Fibroblast of pulmonary artery (primary cell): ENCODE measurements around the gene CTNNA3.

ENCODE experiments used
- DNase-seq: peaks from one replicate; pipeline ENCODE4 v3.0.0-alpha.2; 2010; ENCODE audit warnings: low read depth
- H3K4me3 ChIP-seq: replicated peaks from 2 replicates; pipeline ENCODE4 v1.5.1; 2011; ENCODE audit warnings: low read depth, mild to moderate bottlenecking, control low read depth, low read length, moderate library complexity
- TF ChIP-seq, protein P1 (sequence below): IDR thresholded peaks from 2 replicates; pipeline ENCODE4 v1.5.1; 2011; ENCODE audit warnings: mild to moderate bottlenecking, control low read depth, low read length, inconsistent platforms; ENCODE audit errors: missing control alignments

The CTNNA3 gene

DNA sequence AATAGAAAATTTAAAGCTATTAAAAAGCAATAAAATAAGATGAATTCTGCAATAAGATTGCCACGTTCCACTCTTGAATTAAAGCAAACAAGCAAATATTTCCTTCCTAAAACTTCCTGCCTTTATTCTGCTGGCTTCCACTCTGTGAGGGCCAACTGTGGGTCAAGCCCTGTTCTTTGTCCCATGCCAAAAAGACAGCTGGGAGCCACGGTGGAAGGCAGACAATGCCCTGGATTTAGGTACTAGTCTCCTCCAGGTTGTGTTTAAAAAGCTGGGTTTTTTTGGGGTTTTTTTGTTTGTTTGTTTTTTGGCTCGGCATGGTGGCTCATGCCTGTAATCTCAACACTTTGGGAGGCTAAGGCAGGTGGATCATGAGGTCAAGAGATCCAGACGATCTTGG, 731.0 kb downstream of the CTNNA3 start:
- TF ChIP-seq, protein P1, sequence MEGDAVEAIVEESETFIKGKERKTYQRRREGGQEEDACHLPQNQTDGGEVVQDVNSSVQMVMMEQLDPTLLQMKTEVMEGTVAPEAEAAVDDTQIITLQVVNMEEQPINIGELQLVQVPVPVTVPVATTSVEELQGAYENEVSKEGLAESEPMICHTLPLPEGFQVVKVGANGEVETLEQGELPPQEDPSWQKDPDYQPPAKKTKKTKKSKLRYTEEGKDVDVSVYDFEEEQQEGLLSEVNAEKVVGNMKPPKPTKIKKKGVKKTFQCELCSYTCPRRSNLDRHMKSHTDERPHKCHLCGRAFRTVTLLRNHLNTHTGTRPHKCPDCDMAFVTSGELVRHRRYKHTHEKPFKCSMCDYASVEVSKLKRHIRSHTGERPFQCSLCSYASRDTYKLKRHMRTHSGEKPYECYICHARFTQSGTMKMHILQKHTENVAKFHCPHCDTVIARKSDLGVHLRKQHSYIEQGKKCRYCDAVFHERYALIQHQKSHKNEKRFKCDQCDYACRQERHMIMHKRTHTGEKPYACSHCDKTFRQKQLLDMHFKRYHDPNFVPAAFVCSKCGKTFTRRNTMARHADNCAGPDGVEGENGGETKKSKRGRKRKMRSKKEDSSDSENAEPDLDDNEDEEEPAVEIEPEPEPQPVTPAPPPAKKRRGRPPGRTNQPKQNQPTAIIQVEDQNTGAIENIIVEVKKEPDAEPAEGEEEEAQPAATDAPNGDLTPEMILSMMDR: no peak
- H3K4me3 ChIP-seq: no peak overlapping the region
- no peak for DNase-seq

DNA sequence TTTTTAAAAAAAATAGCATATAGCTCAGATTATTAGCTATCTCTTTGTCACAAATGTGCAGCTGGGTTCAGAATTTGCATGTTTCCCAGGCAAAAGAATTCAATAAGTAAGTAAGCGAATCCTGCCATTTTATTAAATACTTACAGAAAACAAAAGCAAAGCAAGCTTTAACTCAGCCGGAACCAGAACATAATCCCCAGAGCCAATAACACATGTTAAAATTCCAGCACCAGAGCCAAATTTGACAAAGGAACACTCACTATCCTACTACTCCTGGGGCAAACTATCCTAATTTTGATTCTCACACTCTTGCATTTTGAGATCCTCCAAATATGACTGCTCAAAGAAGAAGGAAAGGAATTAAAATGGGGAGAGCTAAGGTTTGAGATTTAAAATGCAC, 737.5 kb downstream of the CTNNA3 start:
- DNase-seq: no peak
- H3K4me3 ChIP-seq: no peak overlapping the region
- TF ChIP-seq, protein P1: no peak

DNA sequence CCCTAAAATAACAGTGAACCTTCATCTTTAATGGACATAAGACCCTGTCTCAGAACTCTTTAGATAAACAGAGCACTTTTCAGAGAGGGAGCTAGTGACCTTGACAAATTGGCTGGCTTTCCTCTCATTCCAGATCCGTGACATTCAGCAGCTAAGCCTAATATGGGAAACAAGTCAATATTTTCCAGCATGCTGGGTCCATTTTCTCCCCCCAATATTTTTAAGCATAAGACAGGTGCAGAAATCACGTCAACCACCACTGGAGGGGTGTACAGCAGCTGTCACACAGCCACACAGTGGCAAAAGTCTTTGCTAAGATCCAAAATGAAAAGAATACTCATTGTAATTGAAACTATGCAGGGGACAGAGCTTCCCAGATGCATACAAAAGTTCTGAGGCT, 744.1 kb downstream of the CTNNA3 start:
- TF ChIP-seq, protein P1: no peak
- no peak overlapping the region for H3K4me3 ChIP-seq
- DNase-seq: no peak

DNA sequence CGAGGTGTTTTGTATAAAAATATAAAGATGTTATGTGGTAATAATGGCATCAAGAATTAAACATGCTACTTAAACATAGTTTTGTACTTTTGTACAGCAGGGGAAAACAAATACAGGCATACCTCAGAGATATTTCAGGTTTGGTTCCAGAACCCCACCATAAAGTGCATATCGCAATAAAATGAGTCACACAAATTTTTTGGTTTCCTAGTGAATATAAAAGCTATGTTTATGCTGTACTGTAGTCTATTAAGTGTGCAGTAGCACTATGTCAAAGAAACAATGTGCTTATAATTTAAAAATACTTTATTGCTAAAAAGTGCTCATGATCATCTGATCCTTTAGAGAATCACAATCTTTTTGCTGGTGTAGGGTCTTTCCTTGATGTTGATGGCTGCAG, 752.4 kb downstream of the CTNNA3 start:
- no peak overlapping the region for H3K4me3 ChIP-seq
- TF ChIP-seq, protein P1: no peak

DNA sequence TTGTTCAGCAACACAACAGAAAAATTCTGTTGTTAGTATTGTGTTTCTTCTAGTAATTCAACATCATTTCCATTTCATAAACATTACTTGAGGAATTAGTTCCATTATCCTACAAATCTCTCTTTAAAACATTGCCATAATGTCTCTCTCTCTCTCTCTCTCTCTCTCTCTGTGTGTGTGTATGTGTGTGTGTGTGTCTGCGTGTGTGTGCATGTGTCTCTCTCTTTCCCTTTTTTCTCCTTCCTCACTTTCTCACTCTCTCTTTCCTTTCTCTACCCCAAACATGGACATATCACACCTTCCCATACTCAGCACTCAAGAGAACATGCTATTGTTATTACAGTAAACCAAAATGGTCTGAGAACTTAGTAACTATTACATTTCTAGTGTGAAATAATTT, 753.6 kb downstream of the CTNNA3 start:
- DNase-seq: no peak
- TF ChIP-seq, protein P1: no peak
- H3K4me3 ChIP-seq: no peak overlapping the region

More for the DNA sequence above, 752.4 kb downstream of the CTNNA3 start:
- DNase-seq: no peak

DNA sequence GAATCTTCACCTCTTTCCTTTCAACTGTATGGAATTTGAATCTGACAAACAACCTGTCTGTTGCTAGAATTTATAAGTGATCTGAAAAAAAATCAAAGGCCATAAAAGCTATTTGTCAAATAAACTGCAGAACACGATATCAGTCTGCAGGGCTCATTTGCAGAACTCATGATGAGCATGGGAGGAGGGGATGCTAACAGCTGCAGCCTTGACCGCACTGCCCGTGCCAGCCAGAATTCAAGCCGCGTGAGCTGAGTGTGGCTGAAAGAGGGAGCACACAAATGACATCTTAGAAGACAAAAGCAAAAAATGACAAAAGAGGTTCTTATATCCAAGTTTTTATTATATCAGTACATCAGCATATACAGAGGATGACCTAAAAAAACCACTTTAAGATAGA, 754.5 kb downstream of the CTNNA3 start:
- no peak for DNase-seq
- H3K4me3 ChIP-seq: no peak overlapping the region
- TF ChIP-seq, protein P1: no peak

DNA sequence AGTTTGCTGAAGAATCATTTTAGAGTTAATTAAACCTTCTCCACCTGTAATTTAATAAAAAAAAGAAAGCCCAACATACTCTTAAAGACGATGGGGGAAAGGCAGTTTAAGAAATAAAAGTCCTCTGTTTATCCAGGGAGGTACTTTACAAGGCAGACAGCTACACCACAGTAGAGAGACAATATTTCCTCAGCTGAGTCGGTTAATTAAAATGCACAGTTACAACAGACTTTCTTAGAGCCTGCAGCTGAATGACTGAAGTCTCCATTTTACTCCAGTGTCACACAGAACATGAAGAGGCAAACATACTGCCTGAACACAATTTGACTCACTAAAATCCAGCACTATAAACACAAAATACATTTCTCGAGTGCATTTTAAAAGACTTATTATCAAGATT, 755.0 kb downstream of the CTNNA3 start:
- DNase-seq: no peak
- no peak overlapping the region for H3K4me3 ChIP-seq
- TF ChIP-seq, protein P1: no peak
